GM21390 (cell line): ENCODE measurements around the gene SLC16A5.

Experiments
- ATAC-seq: cut with Tn5 transposase; IDR thresholded peaks from one replicate; pipeline ENCODE4 v1.9.1; 2021; ENCODE audit not compliant: unreplicated experiment

Gene SLC16A5

GRCh38 chr17:75084039-75084660, 3.6 kb upstream of the SLC16A5 start:
- no peak for ATAC-seq

- ATAC-seq = no peak
Observed at GRCh38 chr17:75086496-75087181, 1.1 kb upstream of the SLC16A5 start.

GRCh38 chr17:75087182-75087557, 584 bp upstream of the SLC16A5 start:
- ATAC-seq = no peak

GRCh38 chr17:75088465-75089417, 987 bp downstream of the SLC16A5 start:
- ATAC-seq = no peak

- no peak for ATAC-seq
Observed at GRCh38 chr17:75090871-75091854, 3.4 kb downstream of the SLC16A5 start.

- no peak for ATAC-seq
Observed at GRCh38 chr17:75091855-75092327, 4.1 kb downstream of the SLC16A5 start.

- ATAC-seq = no peak
Observed at GRCh38 chr17:75093548-75094158, 5.9 kb downstream of the SLC16A5 start.

GRCh38 chr17:75094871-75095399, 7.2 kb downstream of the SLC16A5 start:
- no peak for ATAC-seq

GRCh38 chr17:75096082-75096625, 8.4 kb downstream of the SLC16A5 start:
- ATAC-seq = no peak

GRCh38 chr17:75097865-75098264, 10.1 kb downstream of the SLC16A5 start:
- no peak for ATAC-seq

GRCh38 chr17:75098861-75099260, 11.1 kb downstream of the SLC16A5 start:
- no peak for ATAC-seq

GRCh38 chr17:75099881-75100595, 12.3 kb downstream of the SLC16A5 start:
- no peak for ATAC-seq

GRCh38 chr17:75102385-75102821, 14.6 kb downstream of the SLC16A5 start:
- ATAC-seq = no peak

- ATAC-seq = no peak
Observed at GRCh38 chr17:75103601-75104554, 16.1 kb downstream of the SLC16A5 start.

- ATAC-seq = no peak
Observed at GRCh38 chr17:75105126-75106080, 17.6 kb downstream of the SLC16A5 start.

- no peak for ATAC-seq
Observed at GRCh38 chr17:75108193-75108592, 20.4 kb downstream of the SLC16A5 start.

- no peak for ATAC-seq
Observed at GRCh38 chr17:75109046-75109406, 21.3 kb downstream of the SLC16A5 start.
